ENCODE results near the gene TFIP11.

TFIP11 gene

DNA sequence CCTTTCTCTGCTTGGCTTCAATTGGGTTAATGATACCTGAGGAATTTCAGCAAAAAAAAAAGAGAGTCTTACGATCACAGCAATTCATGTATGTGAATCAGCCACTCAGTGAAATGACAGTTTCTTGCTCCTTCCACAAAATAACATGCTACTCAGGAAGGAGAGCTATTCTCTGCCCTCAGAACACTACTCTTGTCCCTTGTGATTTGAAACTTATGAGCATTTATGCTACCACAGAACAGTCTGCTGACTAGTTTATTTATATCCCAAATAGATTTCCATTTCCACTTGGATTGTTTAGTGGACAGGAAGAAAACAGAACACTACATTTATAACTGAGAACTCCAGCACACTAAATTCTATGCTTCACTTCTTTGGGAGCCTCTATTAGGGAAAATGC, 8.5 kb downstream of the TFIP11 start:
- Histone ChIP-seq H3K36me3 (ENCODE audit: insufficient read depth, low read length) (peaks cover 69% of the 10 kb centered on the region), H3K4me2 (ENCODE audit: low read depth, low read length, poor library complexity, severe bottlenecking) (peak overlapping the region; percentile 81), H3K9ac (ENCODE audit: low read depth, low read length, poor library complexity, severe bottlenecking) (peak overlapping the region; percentile 73), H3K27me3 (ENCODE audit: insufficient read depth, low read length, poor library complexity, severe bottlenecking) (no peaks in the 10 kb centered on the region), H3F3A (ENCODE audit: low read depth) (peaks cover 12% of the 10 kb centered on the region), H3K79me2 (ENCODE audit: insufficient read depth, low read length) (peaks cover 27% of the 10 kb centered on the region; the same call in 1 of the 2 replicates), H4K20me1 (ENCODE audit: insufficient read depth, low read length, poor library complexity, severe bottlenecking) (no peaks in the 10 kb centered on the region), H3K4me1 (ENCODE audit: insufficient read depth, low read length, poor library complexity, severe bottlenecking) (peaks cover 23% of the 10 kb centered on the region), H3K4me3 (ENCODE audit: low read length, poor library complexity, severe bottlenecking) (peak overlapping the region; percentile 64), H3K9me3 (ENCODE audit: insufficient read depth, low read depth, low read length) (no peaks in the 10 kb centered on the region), H2AFZ (ENCODE audit: low read length) (no peak overlapping the region), H3K9me2 (replicated peaks; ENCODE audit: low read depth, low read length) (no peaks in the 10 kb centered on the region)
- TF ChIP-seq EZH2phosphoT487 (IDR thresholded peaks at IDR 0.05; ENCODE audit: borderline replicate concordance), result no peak
- TF ChIP-seq, protein P1, sequence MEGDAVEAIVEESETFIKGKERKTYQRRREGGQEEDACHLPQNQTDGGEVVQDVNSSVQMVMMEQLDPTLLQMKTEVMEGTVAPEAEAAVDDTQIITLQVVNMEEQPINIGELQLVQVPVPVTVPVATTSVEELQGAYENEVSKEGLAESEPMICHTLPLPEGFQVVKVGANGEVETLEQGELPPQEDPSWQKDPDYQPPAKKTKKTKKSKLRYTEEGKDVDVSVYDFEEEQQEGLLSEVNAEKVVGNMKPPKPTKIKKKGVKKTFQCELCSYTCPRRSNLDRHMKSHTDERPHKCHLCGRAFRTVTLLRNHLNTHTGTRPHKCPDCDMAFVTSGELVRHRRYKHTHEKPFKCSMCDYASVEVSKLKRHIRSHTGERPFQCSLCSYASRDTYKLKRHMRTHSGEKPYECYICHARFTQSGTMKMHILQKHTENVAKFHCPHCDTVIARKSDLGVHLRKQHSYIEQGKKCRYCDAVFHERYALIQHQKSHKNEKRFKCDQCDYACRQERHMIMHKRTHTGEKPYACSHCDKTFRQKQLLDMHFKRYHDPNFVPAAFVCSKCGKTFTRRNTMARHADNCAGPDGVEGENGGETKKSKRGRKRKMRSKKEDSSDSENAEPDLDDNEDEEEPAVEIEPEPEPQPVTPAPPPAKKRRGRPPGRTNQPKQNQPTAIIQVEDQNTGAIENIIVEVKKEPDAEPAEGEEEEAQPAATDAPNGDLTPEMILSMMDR (conservative IDR thresholded peaks at IDR 0.05; ENCODE audit: low read length), result no peak

DNA sequence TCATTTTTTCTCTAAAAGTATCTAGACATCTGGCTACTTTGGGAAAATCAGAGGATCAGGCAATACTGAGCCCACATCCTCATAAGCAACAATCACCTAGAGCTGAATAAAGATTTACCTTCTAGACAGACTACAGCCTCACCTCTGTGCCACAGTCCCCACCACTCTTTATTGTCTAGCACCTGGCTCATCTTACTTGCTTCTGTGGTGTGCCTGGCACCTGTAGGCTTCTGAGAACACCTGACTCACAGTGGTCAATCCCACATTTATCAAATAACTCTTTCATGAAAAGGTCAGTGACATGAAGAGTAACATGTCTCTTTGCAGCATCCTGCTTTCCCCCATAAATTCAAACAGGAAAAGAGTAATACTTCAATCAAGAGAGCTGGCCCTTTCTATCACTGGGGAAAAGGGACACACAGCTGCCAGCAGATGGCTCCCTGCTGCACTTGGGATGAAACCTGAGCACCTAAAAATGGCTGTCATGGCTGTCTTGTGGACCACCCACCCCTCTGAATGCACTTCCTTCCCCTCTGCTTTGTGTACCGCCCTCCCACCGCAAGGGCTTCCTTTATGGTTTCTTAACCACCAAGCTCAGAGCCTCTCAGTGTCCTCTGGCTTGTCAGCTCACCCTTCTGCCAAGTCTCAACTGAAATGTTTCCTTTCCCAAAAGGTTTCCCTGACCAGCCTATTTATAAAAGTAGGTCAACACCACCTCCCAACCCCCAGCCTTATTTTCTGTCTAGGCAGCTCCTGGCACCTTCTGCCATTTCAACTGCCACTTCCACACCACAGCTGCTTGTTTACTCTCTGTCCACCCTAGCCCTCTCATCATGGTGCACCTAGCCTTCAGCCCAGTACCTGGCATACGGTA, 9.3 kb downstream of the TFIP11 start:
- Histone ChIP-seq H3K4me2 (ENCODE audit: low read depth, low read length, poor library complexity, severe bottlenecking) (peak overlapping the region; percentile 81), H4K20me1 (ENCODE audit: insufficient read depth, low read length, poor library complexity, severe bottlenecking) (no peaks in the 10 kb centered on the region), H3K9me3 (ENCODE audit: insufficient read depth, low read depth, low read length) (no peaks in the 10 kb centered on the region), H3K4me3 (ENCODE audit: low read length, poor library complexity, severe bottlenecking) (peak overlapping the region; percentile 64), H3K9ac (ENCODE audit: low read depth, low read length, poor library complexity, severe bottlenecking) (peak overlapping the region; percentile 73), H3K9me2 (replicated peaks; ENCODE audit: low read depth, low read length) (no peaks in the 10 kb centered on the region), H3K4me1 (ENCODE audit: insufficient read depth, low read length, poor library complexity, severe bottlenecking) (peaks cover 23% of the 10 kb centered on the region), H2AFZ (ENCODE audit: low read length) (no peak overlapping the region), H3K36me3 (ENCODE audit: insufficient read depth, low read length) (peaks cover 66% of the 10 kb centered on the region), H3K79me2 (ENCODE audit: insufficient read depth, low read length) (peaks cover 22% of the 10 kb centered on the region; the same call in 1 of the 2 replicates), H3F3A (ENCODE audit: low read depth) (peaks cover 12% of the 10 kb centered on the region), H3K27me3 (ENCODE audit: insufficient read depth, low read length, poor library complexity, severe bottlenecking) (no peaks in the 10 kb centered on the region)
- TF ChIP-seq, protein P1 (conservative IDR thresholded peaks at IDR 0.05; ENCODE audit: low read length), result peak; percentile 95
- no peak for TF ChIP-seq EZH2phosphoT487 (IDR thresholded peaks at IDR 0.05; ENCODE audit: borderline replicate concordance)

DNA sequence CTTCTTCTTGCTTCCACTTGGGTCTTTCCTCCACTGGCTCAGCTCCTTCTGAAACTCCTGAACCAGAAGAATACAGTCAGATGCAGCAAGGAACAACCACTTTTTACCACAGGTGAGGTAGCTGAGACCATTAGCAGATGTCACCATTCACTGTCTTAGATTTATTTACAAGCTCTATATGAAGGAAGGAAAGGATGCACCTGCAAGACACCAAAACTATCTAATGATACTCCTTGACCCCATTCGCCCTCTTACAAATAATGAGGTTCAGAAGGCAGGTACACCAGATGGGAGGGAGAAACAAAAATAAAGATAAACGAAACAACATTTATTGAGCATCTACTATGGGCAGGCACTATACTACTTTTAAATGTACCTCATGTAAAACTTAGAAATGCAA, 10.3 kb downstream of the TFIP11 start:
- peaks cover 17% of the 10 kb centered on the region; the same call in 1 of the 2 replicates for H3K79me2 ChIP-seq (ENCODE audit: insufficient read depth, low read length)
- H3F3A ChIP-seq (ENCODE audit: low read depth), result peaks cover 12% of the 10 kb centered on the region
- peaks cover 67% of the 10 kb centered on the region for H3K36me3 ChIP-seq (ENCODE audit: insufficient read depth, low read length)
- H3K9me3 ChIP-seq (ENCODE audit: insufficient read depth, low read depth, low read length), result no peaks in the 10 kb centered on the region
- no peak for TF ChIP-seq EZH2phosphoT487 (IDR thresholded peaks at IDR 0.05; ENCODE audit: borderline replicate concordance)
- TF ChIP-seq, protein P1 (conservative IDR thresholded peaks at IDR 0.05; ENCODE audit: low read length), result no peak
- no peaks in the 10 kb centered on the region for H3K27me3 ChIP-seq (ENCODE audit: insufficient read depth, low read length, poor library complexity, severe bottlenecking)
- H3K4me3 ChIP-seq (ENCODE audit: low read length, poor library complexity, severe bottlenecking), result no peak overlapping the region
- H3K4me2 ChIP-seq (ENCODE audit: low read depth, low read length, poor library complexity, severe bottlenecking), result no peak overlapping the region
- peaks cover 23% of the 10 kb centered on the region for H3K4me1 ChIP-seq (ENCODE audit: insufficient read depth, low read length, poor library complexity, severe bottlenecking)
- H3K9ac ChIP-seq (ENCODE audit: low read depth, low read length, poor library complexity, severe bottlenecking), result no peak overlapping the region
- H3K9me2 ChIP-seq (replicated peaks; ENCODE audit: low read depth, low read length), result no peaks in the 10 kb centered on the region
- no peaks in the 10 kb centered on the region for H4K20me1 ChIP-seq (ENCODE audit: insufficient read depth, low read length, poor library complexity, severe bottlenecking)
- no peak overlapping the region for H2AFZ ChIP-seq (ENCODE audit: low read length)

Data from Loucy (cell line).